OCI-LY1 (cell line): ENCODE results near the gene MAPK8IP1.

Source experiments
- H2AFZ ChIP-seq: fragments of 200-600 bp; sonication (generic), shearing (Covaris generic); 2 replicates; pipeline ENCODE4 v1.6.0; 2014; ENCODE audit warnings: antibody characterized with exemption, mild to moderate bottlenecking, low read length
- H3F3A ChIP-seq: fragments of 200-600 bp; sonication (generic), shearing (Covaris generic); 2 replicates; pipeline ENCODE4 v1.6.0; 2014; ENCODE audit warnings: mild to moderate bottlenecking, antibody characterized with exemption, low read length, moderate library complexity; ENCODE audit not compliant: insufficient read depth
- H3K27ac ChIP-seq: fragments of 200-600 bp; sonication (generic); 2 replicates; pipeline ENCODE4 v1.5.1; 2014; ENCODE audit warnings: low read length, mixed run types, mild to moderate bottlenecking, low read depth; ENCODE audit not compliant: poor library complexity, severe bottlenecking
- H3K27me3 ChIP-seq: fragments of 200-600 bp; sonication (generic); 2 replicates; pipeline ENCODE4 v1.6.0; 2014; ENCODE audit warnings: antibody characterized with exemption, mild to moderate bottlenecking, low read length, moderate library complexity; ENCODE audit not compliant: insufficient read depth
- H3K36me3 ChIP-seq: fragments of 200-600 bp; sonication (generic); 2 replicates; pipeline ENCODE4 v1.6.1; 2014; ENCODE audit warnings: mild to moderate bottlenecking, antibody characterized with exemption, low read length, moderate library complexity, mixed read lengths; ENCODE audit not compliant: insufficient read depth
- H3K4me1 ChIP-seq: fragments of 200-600 bp; sonication (generic); 2 replicates; pipeline ENCODE4 v1.5.1; 2014; ENCODE audit warnings: mild to moderate bottlenecking, low read length, moderate library complexity; ENCODE audit not compliant: insufficient read depth, severe bottlenecking
- H3K4me2 ChIP-seq: fragments of 200-600 bp; sonication (generic), shearing (Covaris generic); 2 replicates; pipeline ENCODE4 v1.6.1; 2014; ENCODE audit warnings: low read length
- H3K4me3 ChIP-seq: fragments of 200-600 bp; sonication (generic); 2 replicates; pipeline ENCODE4 v1.5.1; 2014; ENCODE audit warnings: low read length, low read depth, mild to moderate bottlenecking, mixed read lengths; ENCODE audit not compliant: poor library complexity, severe bottlenecking
- H3K79me2 ChIP-seq: fragments of 200-600 bp; shearing (Covaris generic); 2 replicates; pipeline ENCODE4 v1.6.1; 2016; ENCODE audit warnings: mixed run types, low read length, mixed read lengths; ENCODE audit not compliant: insufficient read depth
- H3K9ac ChIP-seq: fragments of 200-600 bp; sonication (generic), shearing (Covaris generic); 2 replicates; pipeline ENCODE4 v1.6.1; 2014; ENCODE audit warnings: mild to moderate bottlenecking, low read length, mixed read lengths
- H3K9me2 ChIP-seq: fragments of 200-600 bp; sonication (generic), shearing (Covaris generic); 2 replicates; pipeline ENCODE4 v1.6.1; 2014; ENCODE audit warnings: low read depth, mild to moderate bottlenecking, low read length, mixed read lengths
- H3K9me3 ChIP-seq: fragments of 200-600 bp; shearing (Covaris generic); 2 replicates; pipeline ENCODE4 v1.6.1; 2014; ENCODE audit warnings: low read length, mixed read lengths
- H4K20me1 ChIP-seq: fragments of 200-600 bp; sonication (generic), shearing (Covaris generic); 2 replicates; pipeline ENCODE4 v1.6.0; 2016; ENCODE audit warnings: mild to moderate bottlenecking, low read length; ENCODE audit not compliant: insufficient read depth
- EZH2 ChIP-seq: fragments of 200-600 bp; sonication (generic), shearing (Covaris generic); IDR thresholded peaks from 2 replicates; pipeline ENCODE4 v1.8.0; 2017; ENCODE audit warnings: borderline replicate concordance, mixed run types, mild to moderate bottlenecking, antibody characterized with exemption, low read length, moderate library complexity, mixed read lengths
- TF ChIP-seq, protein P1 (sequence below): fragments of 200-600 bp; sonication (generic), shearing (Covaris generic); IDR thresholded peaks from 2 replicates; pipeline ENCODE4 v1.5.1; 2017; ENCODE audit warnings: mild to moderate bottlenecking, antibody characterized with exemption, low read length, moderate library complexity, mixed read lengths

The MAPK8IP1 gene

GRCh38 chr11:45935349-45936064 is 50.1 kb downstream of the MAPK8IP1 start:
- no peaks in the 10 kb centered on the region for H3K79me2 ChIP-seq
- H3K4me2 ChIP-seq: no peak overlapping the region
- H3K4me3 ChIP-seq: no peak overlapping the region
- H3K9me2 ChIP-seq: no peaks in the 10 kb centered on the region
- H3K9ac ChIP-seq: no peak overlapping the region
- peak overlapping the region; percentile 86 for H3K27ac ChIP-seq
- H4K20me1 ChIP-seq: no peaks in the 10 kb centered on the region
- no peaks in the 10 kb centered on the region for H3K9me3 ChIP-seq
- no peak for TF ChIP-seq EZH2
- TF ChIP-seq, protein P1, sequence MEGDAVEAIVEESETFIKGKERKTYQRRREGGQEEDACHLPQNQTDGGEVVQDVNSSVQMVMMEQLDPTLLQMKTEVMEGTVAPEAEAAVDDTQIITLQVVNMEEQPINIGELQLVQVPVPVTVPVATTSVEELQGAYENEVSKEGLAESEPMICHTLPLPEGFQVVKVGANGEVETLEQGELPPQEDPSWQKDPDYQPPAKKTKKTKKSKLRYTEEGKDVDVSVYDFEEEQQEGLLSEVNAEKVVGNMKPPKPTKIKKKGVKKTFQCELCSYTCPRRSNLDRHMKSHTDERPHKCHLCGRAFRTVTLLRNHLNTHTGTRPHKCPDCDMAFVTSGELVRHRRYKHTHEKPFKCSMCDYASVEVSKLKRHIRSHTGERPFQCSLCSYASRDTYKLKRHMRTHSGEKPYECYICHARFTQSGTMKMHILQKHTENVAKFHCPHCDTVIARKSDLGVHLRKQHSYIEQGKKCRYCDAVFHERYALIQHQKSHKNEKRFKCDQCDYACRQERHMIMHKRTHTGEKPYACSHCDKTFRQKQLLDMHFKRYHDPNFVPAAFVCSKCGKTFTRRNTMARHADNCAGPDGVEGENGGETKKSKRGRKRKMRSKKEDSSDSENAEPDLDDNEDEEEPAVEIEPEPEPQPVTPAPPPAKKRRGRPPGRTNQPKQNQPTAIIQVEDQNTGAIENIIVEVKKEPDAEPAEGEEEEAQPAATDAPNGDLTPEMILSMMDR: no peak
- H3F3A ChIP-seq: no peaks in the 10 kb centered on the region; the same call in 1 of the 2 replicates
- peaks cover 59% of the 10 kb centered on the region for H3K4me1 ChIP-seq
- no peaks in the 10 kb centered on the region for H3K27me3 ChIP-seq
- H3K36me3 ChIP-seq: peaks cover 38% of the 10 kb centered on the region
- no peak overlapping the region for H2AFZ ChIP-seq

DNA sequence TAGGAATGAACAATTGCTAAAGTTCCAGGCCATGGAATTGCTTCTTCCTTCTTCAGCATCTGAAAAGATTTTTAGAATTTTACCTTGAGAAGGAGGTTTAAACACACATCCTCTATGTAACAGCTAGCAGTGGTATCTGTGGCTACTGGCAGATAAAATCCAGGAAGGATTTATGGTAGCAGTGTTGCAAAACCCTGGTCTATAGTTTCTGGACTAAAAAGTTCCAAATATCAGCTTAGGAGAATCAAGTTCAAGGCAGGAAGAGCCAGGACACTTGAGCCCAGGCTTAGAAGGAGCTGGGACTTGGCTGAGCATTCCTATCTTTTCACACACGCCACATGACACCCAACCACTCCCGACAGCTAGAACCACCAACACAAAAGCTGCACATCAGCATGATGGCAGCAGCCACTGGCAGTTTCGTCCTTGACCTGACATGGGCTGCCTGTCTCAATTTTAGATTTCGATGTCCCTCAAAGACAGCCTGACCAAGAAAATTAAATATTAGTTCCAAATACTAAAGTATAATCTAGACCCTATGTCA is 51.1 kb downstream of the MAPK8IP1 start:
- no peak overlapping the region for H3K27ac ChIP-seq
- H2AFZ ChIP-seq: no peak overlapping the region
- no peak overlapping the region for H3K4me2 ChIP-seq
- no peaks in the 10 kb centered on the region; the same call in 1 of the 2 replicates for H3F3A ChIP-seq
- no peaks in the 10 kb centered on the region for H3K9me2 ChIP-seq
- peaks cover 49% of the 10 kb centered on the region for H3K4me1 ChIP-seq
- no peaks in the 10 kb centered on the region for H4K20me1 ChIP-seq
- peaks cover 38% of the 10 kb centered on the region for H3K36me3 ChIP-seq
- H3K27me3 ChIP-seq: no peaks in the 10 kb centered on the region
- no peaks in the 10 kb centered on the region for H3K9me3 ChIP-seq
- H3K79me2 ChIP-seq: no peaks in the 10 kb centered on the region
- H3K4me3 ChIP-seq: no peak overlapping the region
- no peak overlapping the region for H3K9ac ChIP-seq
- TF ChIP-seq, protein P1: no peak
- no peak for TF ChIP-seq EZH2

DNA sequence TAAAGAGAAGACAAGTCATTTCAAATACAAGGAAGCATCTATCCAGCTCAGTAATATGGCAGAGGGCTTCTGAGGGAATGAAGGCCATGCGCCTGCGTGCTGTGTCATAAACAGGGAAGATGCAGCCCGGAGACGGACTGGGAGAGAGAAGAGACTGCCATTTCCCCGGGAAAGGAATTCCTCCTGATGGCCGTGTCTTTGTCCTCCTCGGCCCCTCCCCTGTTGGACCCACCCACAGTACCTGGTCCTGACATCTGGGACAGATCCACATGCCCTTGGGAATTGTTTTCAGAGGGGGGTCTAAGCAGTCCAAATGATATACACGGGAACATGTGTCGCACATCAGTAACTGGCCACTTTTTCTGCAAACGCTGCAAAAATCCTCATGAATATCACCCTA is 52.5 kb downstream of the MAPK8IP1 start:
- no peak for TF ChIP-seq EZH2
- TF ChIP-seq, protein P1: no peak
- Histone ChIP-seq H3K79me2 (no peaks in the 10 kb centered on the region), H3K27me3 (no peaks in the 10 kb centered on the region), H3K9me2 (no peaks in the 10 kb centered on the region), H3K4me3 (no peak overlapping the region), H3F3A (no peaks in the 10 kb centered on the region; the same call in 1 of the 2 replicates), H3K4me1 (peaks cover 35% of the 10 kb centered on the region), H3K27ac (no peak overlapping the region), H3K9ac (no peak overlapping the region), H3K9me3 (no peaks in the 10 kb centered on the region), H3K36me3 (peaks cover 33% of the 10 kb centered on the region), H4K20me1 (no peaks in the 10 kb centered on the region), H3K4me2 (no peak overlapping the region), H2AFZ (no peak overlapping the region)
